Activated T-cell treated with anti-CD3 and anti-CD28 coated beads for 1 hour (primary cell): ENCODE measurements around the gene COL5A2.

ENCODE experiments used
- DNase-seq: peaks from one replicate; pipeline ENCODE4 v3.0.0-alpha.2; 2020; ENCODE audit warnings: low read depth

The COL5A2 gene

GRCh38 chr2:189049709-189050164 lies 129.8 kb downstream of the COL5A2 start:
- DNase-seq = no peak

- no peak for DNase-seq
Observed at GRCh38 chr2:189048189-189048588, 131.4 kb downstream of the COL5A2 start.

GRCh38 chr2:189047171-189047888 lies 132.2 kb downstream of the COL5A2 start:
- no peak for DNase-seq

- DNase-seq = no peak
Observed at GRCh38 chr2:189046320-189046719, 133.2 kb downstream of the COL5A2 start.

- DNase-seq = no peak
Observed at GRCh38 chr2:189045836-189046235, 133.7 kb downstream of the COL5A2 start.

- DNase-seq = no peak
Observed at GRCh38 chr2:189037518-189037917, 142.0 kb downstream of the COL5A2 start.

- DNase-seq = no peak
Observed at GRCh38 chr2:189024901-189025618, 154.5 kb downstream of the COL5A2 start.

GRCh38 chr2:189022492-189022891 lies 157.1 kb downstream of the COL5A2 start:
- no peak for DNase-seq

- no peak for DNase-seq
Observed at GRCh38 chr2:189022053-189022481, 157.5 kb downstream of the COL5A2 start.

GRCh38 chr2:189020179-189020578 lies 159.4 kb downstream of the COL5A2 start:
- no peak for DNase-seq

- DNase-seq = no peak
Observed at GRCh38 chr2:189018631-189019030, 160.9 kb downstream of the COL5A2 start.

- DNase-seq = no peak
Observed at GRCh38 chr2:189016311-189016861, 163.2 kb downstream of the COL5A2 start.

GRCh38 chr2:189015359-189015758 lies 164.2 kb downstream of the COL5A2 start:
- DNase-seq = no peak

- no peak for DNase-seq
Observed at GRCh38 chr2:189014449-189015138, 165.0 kb downstream of the COL5A2 start.

GRCh38 chr2:189013671-189014448 lies 165.7 kb downstream of the COL5A2 start:
- no peak for DNase-seq

GRCh38 chr2:189013031-189013430 lies 166.5 kb downstream of the COL5A2 start:
- no peak for DNase-seq

- DNase-seq = no peak
Observed at GRCh38 chr2:189012351-189012750, 167.2 kb downstream of the COL5A2 start.

- no peak for DNase-seq
Observed at GRCh38 chr2:189010536-189010935, 169.0 kb downstream of the COL5A2 start.

GRCh38 chr2:189008555-189009262 lies 170.9 kb downstream of the COL5A2 start:
- DNase-seq = no peak

GRCh38 chr2:189002079-189002478 lies 177.5 kb downstream of the COL5A2 start:
- no peak for DNase-seq

- DNase-seq = no peak
Observed at GRCh38 chr2:189000221-189000620, 179.3 kb downstream of the COL5A2 start.
